B cell (primary cell): ENCODE data around the gene DNAJB12. TPM values are rescaled to one million over a fixed set of nuclear protein-coding genes. Genes with fewer than 3 reads are reported as not detected.

Experiments used
- ATAC-seq: fragments of 200-7000 bp; cut with Tn5 transposase; one replicate; pipeline ENCODE4 v1.10.0; 2021; ENCODE audit warnings: low read depth, mild to moderate bottlenecking, moderate number of reproducible peaks, moderate library complexity
- CTCF ChIA-PET: fragments of 350-600 bp; sonication (Branson Sonifier 250); formaldehyde crosslinking; loops from one replicate; lab custom pipeline; 2021; ENCODE audit warnings: antibody characterized with exemption, inconsistent platforms; lab: Charles Lee
- POLR2A ChIA-PET: fragments of 350-600 bp; sonication (Branson Sonifier 250); formaldehyde crosslinking; loops from one replicate; lab custom pipeline; 2021; ENCODE audit warnings: antibody characterized with exemption; lab: Charles Lee
- DNase-seq: peaks from one replicate; pipeline ENCODE4 v3.0.0; 2013
- H2AFZ ChIP-seq: 2 replicates; pipeline ENCODE4 v1.6.1; 2012; ENCODE audit warnings: mild to moderate bottlenecking, low read depth, low read length; ENCODE audit not compliant: insufficient read depth, poor library complexity, severe bottlenecking
- H3K27ac ChIP-seq, 2 donors: 1 replicate in 1 of 2; 2 replicates in 1 of 2; pipeline ENCODE4 v1.5.1; 2012 to 2013; ENCODE audit warnings: low read length in 2 of 2, mild to moderate bottlenecking in 2 of 2, moderate library complexity in 1 of 2
- H3K27me3 ChIP-seq, 4 experiments: fragments of 200-600 bp in 1 of 4; sonication (generic) in 1 of 4; replicated peaks in 1 of 4; 1 replicate in 2 of 4; 2 replicates in 2 of 4; pipeline versions ENCODE4 v1.6.1 to v1.7.0; 2013 to 2016; ENCODE audit warnings: low read length in 3 of 4, mild to moderate bottlenecking in 2 of 4, mixed read lengths in 1 of 4, moderate library complexity in 1 of 4; ENCODE audit not compliant: insufficient read depth in 4 of 4, control insufficient read depth in 3 of 4; ENCODE audit errors: control extremely low read depth in 1 of 4
- H3K36me3 ChIP-seq, 2 experiments: replicated peaks in 1 of 2; 1 replicate in 1 of 2; 2 replicates in 1 of 2; pipeline versions ENCODE4 v1.6.1 to v1.7.1; 2013; ENCODE audit warnings: low read length in 1 of 2; ENCODE audit not compliant: insufficient read depth in 2 of 2, control insufficient read depth in 1 of 2; ENCODE audit errors: control extremely low read depth in 1 of 2, extremely low read depth in 1 of 2
- H3K4me1 ChIP-seq, 2 donors: fragments of 200-600 bp in 1 of 2; sonication (generic) in 1 of 2; 1 replicate in 1 of 2; 2 replicates in 1 of 2; pipeline versions ENCODE4 v1.5.1 to v1.6.1; 2013 to 2017; ENCODE audit warnings: low read length in 2 of 2; ENCODE audit not compliant: control insufficient read depth in 2 of 2, insufficient read depth in 2 of 2
- H3K4me2 ChIP-seq: replicated peaks from 2 replicates; pipeline ENCODE3; 2012; ENCODE audit warnings: mild to moderate bottlenecking, low read depth, low read length; ENCODE audit not compliant: poor library complexity, severe bottlenecking
- H3K4me3 ChIP-seq, 5 experiments: fragments of 200-600 bp in 1 of 5; sonication (generic) in 1 of 5; 1 replicate in 3 of 5; 2 replicates in 2 of 5; pipeline versions ENCODE4 v1.5.1 to v1.7.0; 2011 to 2016; ENCODE audit warnings: low read length in 4 of 5, mild to moderate bottlenecking in 4 of 5, low read depth in 2 of 5, control low read depth in 1 of 5, moderate library complexity in 1 of 5; ENCODE audit not compliant: insufficient read depth in 1 of 5; ENCODE audit errors: control extremely low read depth in 1 of 5, extremely low read depth in 1 of 5
- H3K79me2 ChIP-seq: fragments of 200-600 bp; sonication (generic); one replicate; pipeline ENCODE4 v1.6.0; 2016; ENCODE audit warnings: low read length; ENCODE audit not compliant: control insufficient read depth, insufficient read depth
- H3K9ac ChIP-seq: fragments of 200-600 bp; sonication (generic); 2 replicates; pipeline ENCODE4 v1.6.1; 2017; ENCODE audit warnings: mild to moderate bottlenecking, low read length, moderate library complexity
- H3K9me3 ChIP-seq, 3 donors: one replicate each; pipeline versions ENCODE4 v1.6.1 to v1.7.1; 2013; ENCODE audit warnings: low read length in 2 of 3; ENCODE audit not compliant: control insufficient read depth in 2 of 3, insufficient read depth in 1 of 3; ENCODE audit errors: control extremely low read depth in 1 of 3
- H4K20me1 ChIP-seq: 2 replicates; pipeline ENCODE4 v1.6.0; 2012; ENCODE audit warnings: mild to moderate bottlenecking, low read length; ENCODE audit not compliant: insufficient read depth, control insufficient read depth, poor library complexity, severe bottlenecking
- H3K27ac Mint-ChIP-seq: one replicate; pipeline ENCODE4 v1.8.0; 2021; ENCODE audit warnings: mixed read lengths
- H3K27me3 Mint-ChIP-seq: one replicate; pipeline ENCODE4 v1.8.0; 2021; ENCODE audit warnings: mixed read lengths
- H3K4me1 Mint-ChIP-seq: one replicate; pipeline ENCODE4 v1.8.0; 2021; ENCODE audit warnings: mixed read lengths
- H3K4me3 Mint-ChIP-seq: one replicate; pipeline ENCODE4 v1.8.0; 2021; ENCODE audit warnings: mixed read lengths
- H3K9me3 Mint-ChIP-seq: one replicate; pipeline ENCODE4 v1.8.0; 2022; ENCODE audit warnings: mixed read lengths; ENCODE audit not compliant: insufficient read depth
- CTCF ChIP-seq: fragments of 200-600 bp; IDR thresholded peaks from one replicate; pipeline ENCODE4 v1.8.0; 2022; ENCODE audit warnings: antibody characterized with exemption, mild to moderate bottlenecking
- EZH2 ChIP-seq: IDR thresholded peaks from 2 replicates; pipeline ENCODE4 v1.6.1; 2012; ENCODE audit warnings: borderline replicate concordance, low read depth, mild to moderate bottlenecking, moderate library complexity, low read length; ENCODE audit not compliant: insufficient read depth, poor library complexity, severe bottlenecking
- WGBS: methylation state at CpG from one replicate; pipeline ENCODE4 v1.1.5; 2013; ENCODE audit warnings: missing lambda C conversion rate; ENCODE audit not compliant: insufficient coverage; 5-methylcytosine and 5-hydroxymethylcytosine counted together
- intact Hi-C: fragments of 100-400 bp; cut with micrococcal nuclease; formaldehyde crosslinking; loops from one replicate; pipeline ENCODE4 v1.10.0; 2022
- polyA plus RNA-seq: library from polyadenylated mRNA; depleted of rRNA; stranded (reverse); fragments of >200 nt; gene quantifications from 2 replicates; pipeline ENCODE4 v1.2.3, GENCODE V29; 2012
- total RNA-seq, 2 donors: library from RNA; stranded (reverse); fragments of 120-200 nt in 1 of 2; gene quantifications; 1 replicate in 1 of 2; 2 replicates in 1 of 2; pipeline versions ENCODE4 v1.2.3 to v1.2.4, GENCODE V29; 2013 to 2022

Gene DNAJB12
- total and polyA plus RNA-seq, 2 donors (not counting 1 experiment from before 2014, with no cell fraction given), result 16.1 to 42.3 TPM

- POLR2A ChIA-PET, result no interaction called here
- H3K36me3 ChIP-seq, result peaks cover 0 to 15% of the 10 kb centered on the region in 2 experiments
- no peaks in the 10 kb centered on the region for H3K4me1 ChIP-seq
- H2AFZ ChIP-seq, result no peak overlapping the region
- peaks cover under 1% of the 10 kb centered on the region for H3K4me1 Mint-ChIP-seq
- no peak overlapping the region for H3K4me3 ChIP-seq
- intact Hi-C loops, result no loop called here
- DNase-seq (no peak), ATAC-seq (no peak)
- no peak overlapping the region for H3K4me3 Mint-ChIP-seq
- H3K9me3 Mint-ChIP-seq, result no peaks in the 10 kb centered on the region
- CTCF ChIA-PET, result no interaction called here
- no peak overlapping the region for H3K9ac ChIP-seq
- no peaks in the 10 kb centered on the region for H3K27me3 ChIP-seq
- H4K20me1 ChIP-seq, result no peaks in the 10 kb centered on the region
- no peaks in the 10 kb centered on the region for H3K9me3 ChIP-seq
- no peak overlapping the region for H3K27ac ChIP-seq
- H3K4me2 ChIP-seq, result no peak overlapping the region
- H3K27ac Mint-ChIP-seq, result no peak overlapping the region
- TF ChIP-seq CTCF (no peak), EZH2 (no peak)
- H3K79me2 ChIP-seq, result no peaks in the 10 kb centered on the region
- no peaks in the 10 kb centered on the region for H3K27me3 Mint-ChIP-seq
Measured at GRCh38 chr10:72370201-72370722, 15.5 kb upstream of the DNAJB12 start.

- Histone ChIP-seq H2AFZ (no peak overlapping the region), H3K79me2 (no peaks in the 10 kb centered on the region), H3K4me2 (no peak overlapping the region), H3K36me3 (peaks cover 0 to 15% of the 10 kb centered on the region in 2 experiments), H3K4me1 (peaks cover 9 to 10% of the 10 kb centered on the region in 2 donors), H4K20me1 (no peaks in the 10 kb centered on the region), H3K27ac (no peak overlapping the region), H3K4me3 (no peak overlapping the region), H3K9me3 (no peaks in the 10 kb centered on the region), H3K27me3 (no peaks in the 10 kb centered on the region), H3K9ac (no peak overlapping the region)
- Mint-ChIP-seq H3K4me1 (peaks cover 12% of the 10 kb centered on the region), H3K4me3 (no peak overlapping the region), H3K9me3 (no peaks in the 10 kb centered on the region), H3K27me3 (no peaks in the 10 kb centered on the region), H3K27ac (no peak overlapping the region)
- ChIA-PET CTCF (interaction anchor here (4.1 kb wide), 1 partner anchor 467 kb away, joined by 100 read pairs; no protein-coding TSS in a partner anchor), POLR2A (no interaction called here)
- intact Hi-C loops, result no loop called here
- no peak for ATAC-seq
- whole genome bisulfite sequencing, result 97% methylated on average over 3 of the region's 4 CpGs
- DNase-seq, result no peak
- TF ChIP-seq CTCF (no peak), EZH2 (no peak)
Measured at GRCh38 chr10:72367301-72367960, 12.7 kb upstream of the DNAJB12 start.
